Measurements from ENCODE around the gene EFCAB8. TPM values are rescaled to one million over a fixed set of nuclear protein-coding genes. Genes with fewer than 3 reads are reported as not detected.

EFCAB8 gene
- total RNA-seq, 1 donor from 2014 or later: 0.32 TPM

- H3K27ac Mint-ChIP-seq (ENCODE audit: unreplicated experiment): no peak overlapping the region
- no peak for DNase-seq (ENCODE audit: low spot score)
- no peak overlapping the region for H3K4me3 Mint-ChIP-seq (ENCODE audit: unreplicated experiment)
- H3K9me3 Mint-ChIP-seq (ENCODE audit: low read depth): no peaks in the 10 kb centered on the region
- peaks cover 7% of the 10 kb centered on the region for H3K36me3 Mint-ChIP-seq (ENCODE audit: low read depth)
- H3K27me3 Mint-ChIP-seq (ENCODE audit: low read depth): no peaks in the 10 kb centered on the region
- no peak for TF ChIP-seq CTCF (IDR thresholded peaks at IDR 0.05)
- no peaks in the 10 kb centered on the region for H3K4me1 Mint-ChIP-seq (ENCODE audit: low read depth)
Measured at GRCh38 chr20:32889281-32889680, 30.6 kb downstream of the EFCAB8 start.

- TF ChIP-seq CTCF (IDR thresholded peaks at IDR 0.05): no peak
- no peak overlapping the region for H3K27ac Mint-ChIP-seq (ENCODE audit: unreplicated experiment)
- no peaks in the 10 kb centered on the region for H3K9me3 Mint-ChIP-seq (ENCODE audit: low read depth)
- H3K36me3 Mint-ChIP-seq (ENCODE audit: low read depth): peaks cover 4% of the 10 kb centered on the region
- H3K4me3 Mint-ChIP-seq (ENCODE audit: unreplicated experiment): no peak overlapping the region
- no peak for DNase-seq (ENCODE audit: low spot score)
- no peaks in the 10 kb centered on the region for H3K4me1 Mint-ChIP-seq (ENCODE audit: low read depth)
- no peaks in the 10 kb centered on the region for H3K27me3 Mint-ChIP-seq (ENCODE audit: low read depth)
Measured at GRCh38 chr20:32891491-32891890, 32.8 kb downstream of the EFCAB8 start.

- H3K27me3 Mint-ChIP-seq (ENCODE audit: low read depth): no peaks in the 10 kb centered on the region
- peaks cover 4% of the 10 kb centered on the region for H3K36me3 Mint-ChIP-seq (ENCODE audit: low read depth)
- no peaks in the 10 kb centered on the region for H3K4me1 Mint-ChIP-seq (ENCODE audit: low read depth)
- no peak overlapping the region for H3K27ac Mint-ChIP-seq (ENCODE audit: unreplicated experiment)
- H3K4me3 Mint-ChIP-seq (ENCODE audit: unreplicated experiment): no peak overlapping the region
- TF ChIP-seq CTCF (IDR thresholded peaks at IDR 0.05): no peak
- no peak for DNase-seq (ENCODE audit: low spot score)
- no peaks in the 10 kb centered on the region for H3K9me3 Mint-ChIP-seq (ENCODE audit: low read depth)
Measured at GRCh38 chr20:32891926-32892660, 33.4 kb downstream of the EFCAB8 start.

GRCh38 chr20:32893263-32894025, 34.7 kb downstream of the EFCAB8 start:
- no peak overlapping the region for H3K27ac Mint-ChIP-seq (ENCODE audit: unreplicated experiment)

More at GRCh38 chr20:32893263-32894025, 34.7 kb downstream of the EFCAB8 start:
- H3K9me3 Mint-ChIP-seq (ENCODE audit: low read depth): no peaks in the 10 kb centered on the region
- H3K4me1 Mint-ChIP-seq (ENCODE audit: low read depth): peaks cover under 1% of the 10 kb centered on the region
- TF ChIP-seq CTCF (IDR thresholded peaks at IDR 0.05): no peak
- no peak for DNase-seq (ENCODE audit: low spot score)
- no peak overlapping the region for H3K4me3 Mint-ChIP-seq (ENCODE audit: unreplicated experiment)
- H3K27me3 Mint-ChIP-seq (ENCODE audit: low read depth): no peaks in the 10 kb centered on the region
- peaks cover 4% of the 10 kb centered on the region for H3K36me3 Mint-ChIP-seq (ENCODE audit: low read depth)
